GM12864 (cell line): Measurements from ENCODE around the gene ABHD12.

Experiments used
- DNase-seq: peaks from one replicate; pipeline ENCODE4 v3.0.0-alpha.2; 2011; ENCODE audit warnings: low read depth
- H3K4me3 ChIP-seq: 2 replicates; pipeline ENCODE4 v1.5.1; 2011; ENCODE audit warnings: mild to moderate bottlenecking, low read depth, low read length, control low read depth
- CTCF ChIP-seq: IDR thresholded peaks from 2 replicates; pipeline ENCODE4 v1.5.1; 2011; ENCODE audit warnings: low read depth, mild to moderate bottlenecking, moderate library complexity, low read length, control low read depth, inconsistent platforms; ENCODE audit errors: missing control alignments

ABHD12 gene

DNA sequence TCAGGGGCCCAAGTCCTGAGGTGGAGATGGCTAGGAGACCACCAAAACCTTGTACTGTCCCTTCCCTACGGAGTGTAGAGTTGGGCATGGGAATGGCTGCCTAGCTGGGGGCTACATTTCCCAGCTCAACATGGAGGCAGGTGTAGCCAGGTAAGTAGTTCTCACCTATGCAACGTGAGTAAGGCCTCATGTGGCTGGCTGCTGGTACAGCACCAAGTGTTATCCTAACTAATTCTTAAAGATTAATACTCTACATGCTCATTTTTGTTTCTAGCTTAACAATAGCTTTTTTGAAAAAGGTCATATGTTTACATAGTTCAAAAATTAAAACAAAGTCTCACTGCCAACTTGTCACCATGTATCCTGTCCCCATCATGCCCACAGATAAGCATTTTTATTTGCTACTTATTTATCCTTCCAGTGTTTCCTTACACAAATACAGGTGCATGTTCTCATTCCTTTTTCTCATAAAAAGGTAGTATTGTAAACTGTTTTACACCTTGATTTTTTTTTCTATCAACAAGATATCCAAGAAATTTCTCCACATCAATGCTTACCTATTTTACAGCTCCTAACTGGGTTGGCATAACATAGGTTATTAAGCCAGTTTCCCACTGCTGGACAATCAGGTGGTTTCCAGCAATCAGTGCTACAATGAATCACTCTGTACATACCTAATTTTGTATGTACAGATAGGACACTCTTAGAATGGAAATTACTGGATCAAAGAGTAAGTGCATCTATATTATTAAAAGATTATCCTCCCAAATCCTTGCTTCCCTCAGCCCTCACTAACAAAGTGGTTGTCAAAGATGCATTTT is 25.5 kb downstream of the ABHD12 start:
- no peak for TF ChIP-seq CTCF
- no peak for DNase-seq
- H3K4me3 ChIP-seq = no peak overlapping the region

DNA sequence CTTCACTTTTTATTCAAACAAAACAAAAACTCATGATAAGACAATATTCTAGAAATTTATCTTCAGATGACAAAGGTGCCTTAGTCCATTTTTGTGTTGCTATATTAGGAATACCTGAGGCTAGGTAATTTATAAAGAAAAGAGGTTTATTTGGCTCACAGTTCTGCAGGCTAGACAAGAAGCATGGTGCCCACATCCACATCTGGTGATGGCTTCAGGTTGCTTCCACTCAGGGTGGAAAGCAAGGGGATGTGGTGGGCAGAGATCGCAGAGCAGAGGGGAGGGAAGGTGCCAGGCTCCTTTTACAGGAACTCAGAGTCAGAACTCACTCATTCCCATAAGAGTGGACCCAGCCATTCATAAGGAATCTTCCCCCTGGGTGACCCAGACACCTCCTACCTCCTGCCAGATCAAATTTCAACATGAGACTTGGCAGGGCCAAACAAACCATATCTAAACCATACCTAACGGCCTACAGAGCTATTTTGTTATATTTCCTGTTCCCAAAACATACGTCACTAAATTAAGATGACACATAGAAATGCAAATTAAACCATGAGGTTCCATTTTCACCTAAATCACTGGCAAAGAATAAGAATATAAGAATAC is 26.4 kb downstream of the ABHD12 start:
- TF ChIP-seq CTCF = no peak
- DNase-seq = no peak
- H3K4me3 ChIP-seq = no peak overlapping the region

DNA sequence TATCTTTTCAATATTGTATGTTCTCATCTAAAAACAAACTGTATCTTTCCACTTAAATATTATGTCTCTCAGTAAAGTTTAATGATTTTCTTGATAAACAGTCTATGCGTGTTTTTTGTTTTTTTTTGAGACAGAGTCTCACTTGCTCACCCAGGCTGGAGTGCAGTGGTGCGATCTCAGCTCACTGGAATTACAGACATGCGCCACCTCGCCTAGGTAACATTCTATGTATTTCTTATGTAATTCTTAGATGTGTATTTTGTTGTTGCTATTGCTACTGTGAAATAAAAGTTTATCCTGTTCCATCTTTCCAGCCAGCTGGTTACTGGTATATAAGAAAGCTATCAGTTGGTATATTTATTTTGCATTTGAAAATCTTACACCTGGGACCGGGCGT is 29.4 kb downstream of the ABHD12 start:
- no peak for DNase-seq
- TF ChIP-seq CTCF = no peak
- no peak overlapping the region for H3K4me3 ChIP-seq

- TF ChIP-seq CTCF = no peak
- H3K4me3 ChIP-seq = no peak overlapping the region
- DNase-seq = no peak
Measured at GRCh38 chr20:25360631-25361286, 29.9 kb downstream of the ABHD12 start.

DNA sequence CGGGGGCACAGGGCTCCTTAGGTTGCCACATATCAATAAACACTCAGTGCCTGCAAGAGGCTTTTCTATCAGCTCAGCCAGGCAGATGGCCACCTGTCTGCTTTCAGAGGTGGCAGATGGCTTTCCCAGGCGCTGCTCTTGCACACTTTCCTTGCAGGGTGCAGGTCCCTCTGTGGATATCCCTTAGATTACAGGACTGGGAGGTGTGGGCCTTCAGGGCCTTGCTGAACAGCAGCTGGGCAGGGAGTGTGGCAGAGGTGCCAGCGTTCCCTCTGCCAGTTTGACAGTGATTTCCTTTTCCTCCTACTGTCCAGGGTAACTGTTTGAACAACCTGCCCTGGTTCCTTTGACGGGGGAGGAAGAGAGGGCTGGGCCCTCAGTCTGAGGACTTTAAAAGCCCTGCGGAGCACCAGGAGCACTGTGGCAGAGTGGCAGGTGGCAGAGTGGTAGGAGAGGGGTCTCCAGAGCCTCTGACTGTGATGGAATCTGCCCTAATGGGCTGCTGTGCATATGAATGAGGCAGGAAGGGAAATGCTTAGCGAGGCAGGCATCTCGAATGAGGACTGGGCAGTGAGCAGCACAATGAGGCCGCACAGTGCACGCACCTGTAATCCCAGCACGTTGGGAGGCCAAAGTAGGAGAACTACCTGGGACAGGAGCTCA is 34.2 kb downstream of the ABHD12 start:
- H3K4me3 ChIP-seq = no peak overlapping the region
- no peak for TF ChIP-seq CTCF
- DNase-seq = no peak

DNA sequence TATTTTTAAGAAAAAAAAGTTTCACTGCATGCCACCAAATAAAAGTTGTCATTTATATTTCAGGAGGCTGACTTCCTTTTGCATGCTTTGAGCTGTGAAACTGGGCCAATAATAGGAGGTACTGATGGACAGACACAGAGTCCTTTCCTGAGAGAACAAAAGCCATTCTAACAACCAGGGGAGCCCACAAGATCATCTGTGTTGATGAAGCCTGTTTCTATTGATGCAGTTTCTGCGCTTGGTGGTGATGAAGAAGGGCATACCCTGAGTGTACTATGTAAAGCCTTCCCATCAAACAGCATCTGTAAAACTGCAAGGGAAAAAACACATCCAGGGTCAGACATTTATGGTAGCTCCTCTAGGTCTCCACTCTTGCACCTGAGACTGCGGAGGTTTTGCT is 34.8 kb downstream of the ABHD12 start:
- DNase-seq = no peak
- no peak overlapping the region for H3K4me3 ChIP-seq
- TF ChIP-seq CTCF = no peak
